ENCODE results near the gene PEX5L.

- TF ChIP-seq CTCF (IDR thresholded peaks at IDR 0.05): no peak
- TF ChIP-seq EZH2 (IDR thresholded peaks at IDR 0.05; ENCODE audit: borderline replicate concordance, insufficient read depth, low read depth, low read length, poor library complexity, severe bottlenecking): no peak
These were observed 176.2 kb downstream of the PEX5L start for GRCh38 chr3:179860275-179861107.
